OCI-LY7 (cell line): ENCODE measurements around the gene FLG. TPM values are rescaled to one million over a fixed set of nuclear protein-coding genes. Genes with fewer than 3 reads are reported as not detected.
"Not testable (repeated sequence)": the region's sequence is repeated elsewhere in the genome, so short reads cannot be mapped to it uniquely, and the experiment has no call there.

Experiments used
- BruUV-seq: library from RNA; stranded (reverse); fragments of 400-500 nt; replicated peaks from 2 replicates; lab custom pipeline; 2021; lab: Mats Ljungman, UMichigan
- CTCF ChIA-PET: fragments of 300-600 bp; sonication (Branson Sonifier 250); formaldehyde crosslinking; loops from one replicate; lab custom pipeline; 2022; ENCODE audit warnings: antibody characterized with exemption; ENCODE audit not compliant: unreplicated experiment; lab: Charles Lee
- POLR2A ChIA-PET: fragments of 300-600 bp; sonication (Branson Sonifier 250); formaldehyde crosslinking; loops from one replicate; lab custom pipeline; 2022; ENCODE audit warnings: antibody characterized with exemption; lab: Charles Lee
- DNase-seq: peaks from one replicate; pipeline ENCODE4 v3.0.0-alpha.2; 2015; ENCODE audit warnings: low spot score
- H2AFZ ChIP-seq: fragments of 200-600 bp; sonication (generic), shearing (Covaris generic); 2 replicates; pipeline ENCODE4 v1.6.1; 2014; ENCODE audit warnings: mild to moderate bottlenecking, antibody characterized with exemption, low read length, moderate library complexity
- H3K27ac ChIP-seq: fragments of 200-600 bp; sonication (generic); 2 replicates; pipeline ENCODE4 v1.5.1; 2014; ENCODE audit warnings: mixed run types, low read depth, mild to moderate bottlenecking, moderate library complexity, low read length, inconsistent platforms; ENCODE audit not compliant: poor library complexity, severe bottlenecking
- H3K36me3 ChIP-seq: fragments of 200-600 bp; sonication (generic); 2 replicates; pipeline ENCODE4 v1.6.1; 2014; ENCODE audit warnings: mild to moderate bottlenecking, antibody characterized with exemption, low read length, moderate library complexity, mixed read lengths; ENCODE audit not compliant: insufficient read depth
- H3K4me1 ChIP-seq: fragments of 200-600 bp; sonication (generic); 2 replicates; pipeline ENCODE4 v1.5.1; 2014; ENCODE audit warnings: mild to moderate bottlenecking, low read length; ENCODE audit not compliant: insufficient read depth, poor library complexity, severe bottlenecking
- H3K4me2 ChIP-seq: fragments of 200-600 bp; sonication (generic); 2 replicates; pipeline ENCODE4 v1.6.1; 2014; ENCODE audit warnings: mild to moderate bottlenecking, low read length
- H3K4me3 ChIP-seq: fragments of 200-600 bp; sonication (generic); 2 replicates; pipeline ENCODE4 v1.5.1; 2014; ENCODE audit warnings: mild to moderate bottlenecking, low read depth, low read length; ENCODE audit not compliant: poor library complexity, severe bottlenecking
- H3K79me2 ChIP-seq: fragments of 200-600 bp; sonication (generic); 2 replicates; pipeline ENCODE4 v1.6.1; 2016; ENCODE audit warnings: low read depth, mild to moderate bottlenecking, low read length, moderate library complexity, mixed read lengths; ENCODE audit not compliant: insufficient read depth
- H3K9me2 ChIP-seq: fragments of 200-600 bp; sonication (generic); 2 replicates; pipeline ENCODE4 v1.6.1; 2016; ENCODE audit warnings: mild to moderate bottlenecking, low read length, mixed read lengths; ENCODE audit not compliant: insufficient read depth
- H3K9me3 ChIP-seq: fragments of 200-600 bp; sonication (generic); 2 replicates; pipeline ENCODE4 v1.6.1; 2014; ENCODE audit warnings: mild to moderate bottlenecking, mixed run types, low read length, mixed read lengths
- H4K20me1 ChIP-seq: fragments of 200-600 bp; sonication (generic); 2 replicates; pipeline ENCODE4 v1.6.1; 2014; ENCODE audit warnings: mild to moderate bottlenecking, antibody characterized with exemption, low read length, moderate library complexity, mixed read lengths; ENCODE audit not compliant: insufficient read depth
- EZH2phosphoT487 ChIP-seq: fragments of 200-600 bp; sonication (generic); IDR thresholded peaks from 2 replicates; pipeline ENCODE4 v1.6.1; 2018; ENCODE audit warnings: low read depth, borderline replicate concordance, mild to moderate bottlenecking, mixed run types, antibody characterized with exemption, low read length, moderate library complexity, mixed read lengths
- intact Hi-C: fragments of 100-400 bp; cut with micrococcal nuclease; formaldehyde crosslinking; loops from one replicate; pipeline ENCODE4 v1.10.0; 2022; ENCODE audit not compliant: unreplicated experiment
- total RNA-seq, 2 experiments: library from RNA; depleted of rRNA in 1 of 2; stranded (reverse); fragments of >200 nt in 1 of 2; shearing (Covaris generic) in 1 of 2; gene quantifications; 2 replicates each; pipeline ENCODE4 v1.2.3, GENCODE V29; 2014 to 2022
- TF ChIP-seq, protein P1 (sequence below): fragments of 200-600 bp; sonication (generic); conservative IDR thresholded peaks from 2 replicates; pipeline ENCODE4 v1.5.1; 2014; ENCODE audit warnings: mild to moderate bottlenecking, antibody characterized with exemption, low read length, moderate library complexity, mixed read lengths

FLG gene
- total RNA-seq, 2 experiments from 2014 or later = not detected

GRCh38 chr1:152309955-152310354 lies 15.1 kb downstream of the FLG start:
- intact Hi-C loops = no loop called here
- CTCF ChIA-PET = no interaction called here
- Histone ChIP-seq H2AFZ (no peak overlapping the region), H3K79me2 (no peaks in the 10 kb centered on the region), H3K9me3 (no peaks in the 10 kb centered on the region), H3K9me2 (no peaks in the 10 kb centered on the region), H3K4me3 (no peak overlapping the region), H3K27ac (no peak overlapping the region), H3K36me3 (no peaks in the 10 kb centered on the region), H3K4me1 (no peaks in the 10 kb centered on the region), H3K4me2 (no peak overlapping the region), H4K20me1 (no peaks in the 10 kb centered on the region)
- no TSS peak for BruUV-seq
- DNase-seq = no peak
- POLR2A ChIA-PET = no interaction called here
- TF ChIP-seq, protein P1, sequence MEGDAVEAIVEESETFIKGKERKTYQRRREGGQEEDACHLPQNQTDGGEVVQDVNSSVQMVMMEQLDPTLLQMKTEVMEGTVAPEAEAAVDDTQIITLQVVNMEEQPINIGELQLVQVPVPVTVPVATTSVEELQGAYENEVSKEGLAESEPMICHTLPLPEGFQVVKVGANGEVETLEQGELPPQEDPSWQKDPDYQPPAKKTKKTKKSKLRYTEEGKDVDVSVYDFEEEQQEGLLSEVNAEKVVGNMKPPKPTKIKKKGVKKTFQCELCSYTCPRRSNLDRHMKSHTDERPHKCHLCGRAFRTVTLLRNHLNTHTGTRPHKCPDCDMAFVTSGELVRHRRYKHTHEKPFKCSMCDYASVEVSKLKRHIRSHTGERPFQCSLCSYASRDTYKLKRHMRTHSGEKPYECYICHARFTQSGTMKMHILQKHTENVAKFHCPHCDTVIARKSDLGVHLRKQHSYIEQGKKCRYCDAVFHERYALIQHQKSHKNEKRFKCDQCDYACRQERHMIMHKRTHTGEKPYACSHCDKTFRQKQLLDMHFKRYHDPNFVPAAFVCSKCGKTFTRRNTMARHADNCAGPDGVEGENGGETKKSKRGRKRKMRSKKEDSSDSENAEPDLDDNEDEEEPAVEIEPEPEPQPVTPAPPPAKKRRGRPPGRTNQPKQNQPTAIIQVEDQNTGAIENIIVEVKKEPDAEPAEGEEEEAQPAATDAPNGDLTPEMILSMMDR = no peak
- TF ChIP-seq EZH2phosphoT487 = no peak

- DNase-seq, H3K9me3 ChIP-seq, H3K79me2 ChIP-seq, BruUV-seq, H2AFZ ChIP-seq, H3K36me3 ChIP-seq, H3K4me3 ChIP-seq, POLR2A ChIA-PET, H3K4me2 ChIP-seq, H4K20me1 ChIP-seq, H3K27ac ChIP-seq, CTCF ChIA-PET, H3K9me2 ChIP-seq, H3K4me1 ChIP-seq, intact Hi-C loops: not testable (repeated sequence)
Measured at GRCh38 chr1:152309320-152309901, 15.6 kb downstream of the FLG start.

- H3K9me2 ChIP-seq, intact Hi-C loops, H2AFZ ChIP-seq, BruUV-seq, H3K4me2 ChIP-seq, CTCF ChIA-PET, POLR2A ChIA-PET, H3K9me3 ChIP-seq, DNase-seq, H3K4me1 ChIP-seq, H3K27ac ChIP-seq, H3K79me2 ChIP-seq, H3K36me3 ChIP-seq, H3K4me3 ChIP-seq, H4K20me1 ChIP-seq: not testable (repeated sequence)
Measured at GRCh38 chr1:152308758-152309157, 16.3 kb downstream of the FLG start.

DNA sequence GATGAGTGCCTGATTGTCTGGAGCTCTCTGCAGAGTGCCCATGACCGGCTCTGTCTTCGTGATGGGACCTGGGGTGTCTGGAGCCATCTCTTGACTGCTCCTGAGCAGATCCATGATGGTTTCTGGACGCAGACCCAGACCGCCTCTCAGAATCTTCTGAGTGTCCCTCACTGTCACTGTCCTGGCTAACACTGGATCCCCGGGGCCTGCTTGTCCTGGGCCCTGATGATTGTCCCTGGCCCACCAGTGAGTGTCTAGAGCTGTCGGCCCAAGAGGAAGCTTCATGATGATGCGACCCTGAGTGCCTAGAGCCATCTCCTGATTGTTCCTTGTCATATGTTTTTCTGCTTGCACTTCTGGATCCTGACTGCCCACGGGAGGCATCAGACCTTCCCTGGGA lies 17.1 kb downstream of the FLG start:
- CTCF ChIA-PET, intact Hi-C loops, DNase-seq: not testable (repeated sequence)

GRCh38 chr1:152306123-152306522 lies 18.9 kb downstream of the FLG start:
- H4K20me1 ChIP-seq, H3K9me3 ChIP-seq, DNase-seq, H3K4me3 ChIP-seq, H3K27ac ChIP-seq, H2AFZ ChIP-seq, BruUV-seq, CTCF ChIA-PET, H3K4me1 ChIP-seq, H3K79me2 ChIP-seq, H3K36me3 ChIP-seq, H3K4me2 ChIP-seq, POLR2A ChIA-PET, H3K9me2 ChIP-seq, intact Hi-C loops: not testable (repeated sequence)

More for the DNA sequence above, 17.1 kb downstream of the FLG start:
- H4K20me1 ChIP-seq, H2AFZ ChIP-seq, H3K9me3 ChIP-seq, H3K79me2 ChIP-seq, H3K9me2 ChIP-seq, BruUV-seq, H3K27ac ChIP-seq, POLR2A ChIA-PET, H3K36me3 ChIP-seq, H3K4me2 ChIP-seq, H3K4me1 ChIP-seq, H3K4me3 ChIP-seq: not testable (repeated sequence)

- H2AFZ ChIP-seq, H4K20me1 ChIP-seq, H3K4me3 ChIP-seq, BruUV-seq, CTCF ChIA-PET, H3K9me2 ChIP-seq, H3K4me1 ChIP-seq, H3K27ac ChIP-seq, POLR2A ChIA-PET, H3K9me3 ChIP-seq, DNase-seq, H3K4me2 ChIP-seq, H3K36me3 ChIP-seq, intact Hi-C loops, H3K79me2 ChIP-seq: not testable (repeated sequence)
Measured at GRCh38 chr1:152304773-152305172, 20.3 kb downstream of the FLG start.
